Measurements from ENCODE around the gene CAMK2D. TPM values are rescaled to one million over a fixed set of nuclear protein-coding genes. Genes with fewer than 3 reads are reported as not detected.

CAMK2D gene
- total RNA-seq, 2 donors from 2014 or later: 132 to 187 TPM

GRCh38 chr4:113757486-113757885, 4.1 kb downstream of the CAMK2D start:
- Histone ChIP-seq H3K36me3 (no peaks in the 10 kb centered on the region), H3K9me3 (no peaks in the 10 kb centered on the region), H3K27me3 (no peaks in the 10 kb centered on the region), H3K4me3 (no peak overlapping the region), H3K27ac (peak overlapping the region in 1 of 2 donors; percentile 99), H3K4me1 (peaks cover 0 to 44% of the 10 kb centered on the region in 2 donors)
- DNase-seq (ENCODE audit: low spot score): no peak
- TF ChIP-seq CTCF (IDR thresholded peaks at IDR 0.05): no peak

GRCh38 chr4:113756005-113756410, 5.5 kb downstream of the CAMK2D start:
- no peaks in the 10 kb centered on the region for H3K9me3 ChIP-seq
- H3K27me3 ChIP-seq: no peaks in the 10 kb centered on the region
- peaks cover 0 to 44% of the 10 kb centered on the region in 2 donors for H3K4me1 ChIP-seq
- peak overlapping the region in 1 of 2 donors; percentile 1 for H3K27ac ChIP-seq
- H3K4me3 ChIP-seq: no peak overlapping the region
- no peaks in the 10 kb centered on the region for H3K36me3 ChIP-seq
- TF ChIP-seq CTCF (IDR thresholded peaks at IDR 0.05): no peak
- no peak for DNase-seq (ENCODE audit: low spot score)

- no peak overlapping the region for H3K27ac ChIP-seq
- TF ChIP-seq CTCF (IDR thresholded peaks at IDR 0.05): no peak
Measured at GRCh38 chr4:113750734-113751133, 10.8 kb downstream of the CAMK2D start.

GRCh38 chr4:113750296-113750695, 11.2 kb downstream of the CAMK2D start:
- H3K27ac ChIP-seq: no peak overlapping the region
- H3K27me3 ChIP-seq: no peaks in the 10 kb centered on the region
- no peaks in the 10 kb centered on the region for H3K9me3 ChIP-seq
- TF ChIP-seq CTCF (IDR thresholded peaks at IDR 0.05): no peak
- no peak overlapping the region for H3K4me3 ChIP-seq
- no peak for DNase-seq (ENCODE audit: low spot score)
- H3K36me3 ChIP-seq: no peaks in the 10 kb centered on the region
- H3K4me1 ChIP-seq: peaks cover 0 to 8% of the 10 kb centered on the region in 2 donors

More at GRCh38 chr4:113750734-113751133, 10.8 kb downstream of the CAMK2D start:
- H3K4me3 ChIP-seq: no peak overlapping the region
- no peaks in the 10 kb centered on the region for H3K36me3 ChIP-seq
- no peaks in the 10 kb centered on the region for H3K9me3 ChIP-seq
- no peaks in the 10 kb centered on the region for H3K27me3 ChIP-seq
- peaks cover 0 to 12% of the 10 kb centered on the region in 2 donors for H3K4me1 ChIP-seq
- no peak for DNase-seq (ENCODE audit: low spot score)

- Histone ChIP-seq H3K36me3 (no peaks in the 10 kb centered on the region), H3K27ac (no peak overlapping the region), H3K4me3 (no peak overlapping the region), H3K4me1 (peaks cover 0 to 8% of the 10 kb centered on the region in 2 donors), H3K27me3 (no peaks in the 10 kb centered on the region), H3K9me3 (no peaks in the 10 kb centered on the region)
- TF ChIP-seq CTCF (IDR thresholded peaks at IDR 0.05): no peak
- DNase-seq (ENCODE audit: low spot score): no peak
Measured at GRCh38 chr4:113749178-113749577, 12.4 kb downstream of the CAMK2D start.

- H3K4me1 ChIP-seq: peaks cover 0 to 17% of the 10 kb centered on the region in 2 donors
- H3K9me3 ChIP-seq: no peaks in the 10 kb centered on the region
- H3K4me3 ChIP-seq: no peak overlapping the region
- no peak overlapping the region for H3K27ac ChIP-seq
- no peaks in the 10 kb centered on the region for H3K27me3 ChIP-seq
- no peak for DNase-seq (ENCODE audit: low spot score)
- no peak for TF ChIP-seq CTCF (IDR thresholded peaks at IDR 0.05)
- H3K36me3 ChIP-seq: no peaks in the 10 kb centered on the region
Measured at GRCh38 chr4:113747949-113748348, 13.6 kb downstream of the CAMK2D start.
